MM.1S (cell line): ENCODE measurements around the gene KLF6.

Experiments used
- CTCF ChIP-seq: fragments of 300-600 bp; sonication (generic); IDR thresholded peaks from 2 replicates; pipeline ENCODE4 v1.5.1; 2016; ENCODE audit warnings: antibody characterized with exemption, low read length, mixed read lengths
- EZH2 ChIP-seq: fragments of 300-600 bp; sonication (generic); optimal IDR thresholded peaks from 2 replicates; pipeline ENCODE3; 2017; ENCODE audit warnings: low read depth, mild to moderate bottlenecking, antibody characterized with exemption, low read length, mixed read lengths
- EZH2phosphoT487 ChIP-seq: fragments of 300-600 bp; sonication (generic); IDR thresholded peaks from 2 replicates; pipeline ENCODE4 v1.6.1; 2018; ENCODE audit warnings: antibody characterized with exemption, low read length

- TF ChIP-seq EZH2phosphoT487 (no peak), CTCF (no peak), EZH2 (no peak)
Observed at GRCh38 chr10:3791974-3792633, 7.1 kb upstream of the KLF6 start.
